ENCODE results near the gene LPP. TPM values are rescaled to one million over a fixed set of nuclear protein-coding genes. Genes with fewer than 3 reads are reported as not detected.

The LPP gene
- total RNA-seq, 6 experiments from 2014 or later: 84.1 to 121 (median 102) TPM

GRCh38 chr3:188691004-188691403, 537.0 kb downstream of the LPP start:
- no peaks in the 10 kb centered on the region for H3K9me3 Mint-ChIP-seq
- H3K27me3 Mint-ChIP-seq (ENCODE audit: insufficient read depth): no peaks in the 10 kb centered on the region; the same call in 1 of the 2 replicates
- no peak overlapping the region for H3K4me3 Mint-ChIP-seq
- no peak for TF ChIP-seq CTCF (IDR thresholded peaks at IDR 0.05)
- peaks cover 3% of the 10 kb centered on the region; the same call in 1 of the 2 replicates for H3K36me3 Mint-ChIP-seq (ENCODE audit: low read depth)
- H3K4me1 Mint-ChIP-seq (ENCODE audit: low read depth): peaks cover 36% of the 10 kb centered on the region
- no peak for DNase-seq
- H3K27ac Mint-ChIP-seq: no peak overlapping the region

GRCh38 chr3:188691665-188692064, 537.7 kb downstream of the LPP start:
- Mint-ChIP-seq H3K27me3 (ENCODE audit: insufficient read depth) (no peaks in the 10 kb centered on the region; the same call in 1 of the 2 replicates), H3K27ac (no peak overlapping the region), H3K36me3 (ENCODE audit: low read depth) (peaks cover 3% of the 10 kb centered on the region; the same call in 1 of the 2 replicates), H3K4me1 (ENCODE audit: low read depth) (peaks cover 32% of the 10 kb centered on the region), H3K4me3 (no peak overlapping the region), H3K9me3 (no peaks in the 10 kb centered on the region)
- TF ChIP-seq CTCF (IDR thresholded peaks at IDR 0.05): no peak
- DNase-seq: no peak

GRCh38 chr3:188692700-188693099, 538.7 kb downstream of the LPP start:
- peaks cover 3% of the 10 kb centered on the region; the same call in 1 of the 2 replicates for H3K36me3 Mint-ChIP-seq (ENCODE audit: low read depth)

GRCh38 chr3:188693435-188693834, 539.5 kb downstream of the LPP start:
- DNase-seq: no peak
- no peak overlapping the region for H3K27ac Mint-ChIP-seq
- no peaks in the 10 kb centered on the region; the same call in 1 of the 2 replicates for H3K27me3 Mint-ChIP-seq (ENCODE audit: insufficient read depth)
- no peak for TF ChIP-seq CTCF (IDR thresholded peaks at IDR 0.05)
- no peak overlapping the region for H3K4me3 Mint-ChIP-seq
- peaks cover 14% of the 10 kb centered on the region for H3K4me1 Mint-ChIP-seq (ENCODE audit: low read depth)
- peaks cover 5% of the 10 kb centered on the region; the same call in 1 of the 2 replicates for H3K36me3 Mint-ChIP-seq (ENCODE audit: low read depth)
- H3K9me3 Mint-ChIP-seq: no peaks in the 10 kb centered on the region

More at GRCh38 chr3:188692700-188693099, 538.7 kb downstream of the LPP start:
- peaks cover 21% of the 10 kb centered on the region for H3K4me1 Mint-ChIP-seq (ENCODE audit: low read depth)
- H3K27me3 Mint-ChIP-seq (ENCODE audit: insufficient read depth): no peaks in the 10 kb centered on the region; the same call in 1 of the 2 replicates
- TF ChIP-seq CTCF (IDR thresholded peaks at IDR 0.05): no peak
- H3K4me3 Mint-ChIP-seq: no peak overlapping the region
- DNase-seq: no peak
- no peak overlapping the region for H3K27ac Mint-ChIP-seq
- H3K9me3 Mint-ChIP-seq: no peaks in the 10 kb centered on the region

GRCh38 chr3:188695241-188695640, 541.3 kb downstream of the LPP start:
- Mint-ChIP-seq H3K9me3 (no peaks in the 10 kb centered on the region), H3K27ac (no peak overlapping the region), H3K4me3 (no peak overlapping the region), H3K27me3 (ENCODE audit: insufficient read depth) (no peaks in the 10 kb centered on the region; the same call in 1 of the 2 replicates), H3K36me3 (ENCODE audit: low read depth) (0 out of 2 replicates have a peak, but pooled peaks cover 4% of the 10 kb centered on the region), H3K4me1 (ENCODE audit: low read depth) (no peaks in the 10 kb centered on the region)
- TF ChIP-seq CTCF (IDR thresholded peaks at IDR 0.05): no peak
- DNase-seq: no peak

Data from HFFc6 (cell line).